A549 (cell line): ENCODE measurements around the gene LMNB1. TPM values are rescaled to one million over a fixed set of nuclear protein-coding genes. Genes with fewer than 3 reads are reported as not detected.

Source experiments
- ATAC-seq, 2 experiments: fragments of 200-7000 bp in 1 of 2; fragments of >200 bp in 1 of 2; cut with Nextera tagmentation in 1 of 2; cut with Tn5 transposase in 1 of 2; 3 replicates each; pipeline versions ENCODE4 v1.8.0 to v1.9.1; 2018 to 2020; ENCODE audit warnings: mild to moderate bottlenecking in 1 of 2, moderate library complexity in 1 of 2
- CTCF ChIA-PET: fragments of 300-600 bp; sonication (Branson Sonifier 250); formaldehyde crosslinking; extraction: SDS; loops from one replicate; lab custom pipeline; 2021; ENCODE audit warnings: antibody characterized with exemption, inconsistent platforms; lab: Yijun Ruan, JAX
- POLR2A ChIA-PET: fragments of 350-600 bp; formaldehyde crosslinking; extraction: SDS; loops from one replicate; lab custom pipeline; 2021; ENCODE audit warnings: antibody characterized with exemption, inconsistent platforms; lab: Yijun Ruan, JAX
- DNase-seq, 2 experiments: peaks; one replicate each; pipeline versions ENCODE4 v3.0.0 to v3.0.0-alpha.2; 2011 to 2016; ENCODE audit warnings: low read depth in 1 of 2, low spot score in 1 of 2
- FAIRE-seq: peaks from 2 replicates; lab custom pipeline; 2011; peaks lifted over from hg19 to GRCh38; lab: Jason Lieb, UNC
- H3K27ac ChIP-seq, 2 experiments: fragments of >200 bp; sonication (Bioruptor Twin); formaldehyde crosslinking; 3 replicates each; pipeline ENCODE4 v1.5.1; 2016 to 2017
- H3K4me1 ChIP-seq: fragments of >200 bp; sonication (Bioruptor Twin); formaldehyde crosslinking; 3 replicates; pipeline ENCODE4 v1.6.1; 2016
- H3K4me2 ChIP-seq: fragments of >200 bp; sonication (Bioruptor Twin); formaldehyde crosslinking; 3 replicates; pipeline ENCODE4 v1.6.1; 2016
- H3K4me3 ChIP-seq: fragments of >200 bp; sonication (Bioruptor Twin); formaldehyde crosslinking; 3 replicates; pipeline ENCODE4 v1.5.1; 2016
- H3K9me3 ChIP-seq: fragments of >200 bp; sonication (Bioruptor Twin); formaldehyde crosslinking; 3 replicates; pipeline ENCODE4 v1.6.1; 2016
- CTCF ChIP-seq: fragments of >200 bp; sonication (Bioruptor Twin); formaldehyde crosslinking; IDR thresholded peaks from 3 replicates; pipeline ENCODE4 v1.5.1; 2016
- ELK1 ChIP-seq: fragments of 150-350 bp; IDR thresholded peaks from 2 replicates; pipeline ENCODE4 v1.6.1; 2014; ENCODE audit warnings: low read depth, mild to moderate bottlenecking, low read length
- HES2 ChIP-seq: fragments of >200 bp; sonication (Bioruptor Twin); formaldehyde crosslinking; IDR thresholded peaks from 2 replicates; pipeline ENCODE4 v1.6.1; 2016
- HMGXB4 ChIP-seq: fragments of 250-450 bp; sonication (Bioruptor Pico); IDR thresholded peaks from 2 replicates; pipeline ENCODE4 v1.5.0; 2021; ENCODE audit warnings: mild to moderate bottlenecking, moderate library complexity, borderline replicate concordance
- KDM5A ChIP-seq: fragments of 200-600 bp; sonication (generic); IDR thresholded peaks from 2 replicates; pipeline ENCODE4 v1.6.1; 2016; ENCODE audit warnings: antibody characterized with exemption, mild to moderate bottlenecking
- MAFK ChIP-seq: fragments of 450-650 bp; IDR thresholded peaks from 2 replicates; pipeline ENCODE4 v1.6.1; 2014; ENCODE audit not compliant: partially characterized antibody
- MAZ ChIP-seq: fragments of 150-350 bp; IDR thresholded peaks from 2 replicates; pipeline ENCODE4 v1.6.1; 2014; ENCODE audit warnings: antibody characterized with exemption, low read depth, low read length, borderline replicate concordance
- NFE2L2 ChIP-seq: fragments of 150-350 bp; conservative IDR thresholded peaks from 2 replicates; pipeline ENCODE4 v1.6.1; 2014; ENCODE audit warnings: low read length
- NPAS2 ChIP-seq: fragments of 250-450 bp; sonication (Bioruptor Pico); IDR thresholded peaks from 2 replicates; pipeline ENCODE4 v1.8.0; 2022; ENCODE audit warnings: mild to moderate bottlenecking, moderate library complexity, borderline replicate concordance
- PBX3 ChIP-seq: IDR thresholded peaks from 2 replicates; pipeline ENCODE4 v1.6.1; 2012
- POLR2A ChIP-seq: IDR thresholded peaks from 2 replicates; pipeline ENCODE4 v1.6.1; 2012; ENCODE audit warnings: mild to moderate bottlenecking, low read length
- RAD21 ChIP-seq, 2 experiments: fragments of >200 bp in 1 of 2; sonication (Bioruptor Twin) in 1 of 2; formaldehyde crosslinking in 1 of 2; IDR thresholded peaks in 1 of 2; conservative IDR thresholded peaks in 1 of 2; 2 replicates in 1 of 2; 3 replicates in 1 of 2; pipeline ENCODE4 v1.6.1; 2012 to 2018; ENCODE audit warnings: inconsistent platforms in 1 of 2
- REST ChIP-seq: fragments of 200-600 bp; sonication (generic); IDR thresholded peaks from 2 replicates; pipeline ENCODE4 v1.6.1; 2016; ENCODE audit warnings: antibody characterized with exemption, mild to moderate bottlenecking, moderate library complexity
- TP53 ChIP-seq: fragments of 250-450 bp; sonication (Bioruptor Pico); IDR thresholded peaks from 2 replicates; pipeline ENCODE4 v1.5.0; 2021; ENCODE audit warnings: mild to moderate bottlenecking, moderate library complexity
- USF2 ChIP-seq: fragments of 450-650 bp; IDR thresholded peaks from 2 replicates; pipeline ENCODE4 v1.6.1; 2014; ENCODE audit warnings: antibody characterized with exemption
- ZC3H11A ChIP-seq: fragments of 450-650 bp; IDR thresholded peaks from 2 replicates; pipeline ENCODE4 v1.6.1; 2014; ENCODE audit warnings: antibody characterized with exemption, mild to moderate bottlenecking
- ZFP36 ChIP-seq: fragments of 450-650 bp; IDR thresholded peaks from 2 replicates; pipeline ENCODE4 v1.6.1; 2014; ENCODE audit warnings: borderline replicate concordance; ENCODE audit not compliant: partially characterized antibody
- ZNF302 ChIP-seq: fragments of 250-450 bp; sonication (Bioruptor Pico); IDR thresholded peaks from 2 replicates; pipeline ENCODE4 v1.9.0; 2021; ENCODE audit warnings: inconsistent platforms, mild to moderate bottlenecking, moderate library complexity
- WGBS: methylation state at CpG from one replicate; pipeline ENCODE4 v1.1.6; 2017; ENCODE audit errors: missing lambda C conversion rate; 5-methylcytosine and 5-hydroxymethylcytosine counted together
- polyA plus RNA-seq, 4 experiments: library from polyadenylated mRNA; depleted of rRNA in 3 of 4; stranded (reverse); fragments of >200 nt; fragmentation: RNase III in 1 of 4; extraction: RNeasy Plus Mini Kit Qiagen cat#74134 plus additional on column Dnase treatment in 1 of 4; gene quantifications; 2 replicates in 3 of 4; 3 replicates in 1 of 4; pipeline ENCODE4 v1.2.3, GENCODE V29; 2011 to 2017

The LMNB1 gene
- polyA plus RNA-seq, 2 of the 4 experiments (the other 2 are of a cell fraction) = 45.9 to 55.6 TPM

- ChIA-PET POLR2A (no interaction called here), CTCF (no interaction called here)
Observed at GRCh38 chr5:126851501-126852011, 74.6 kb downstream of the LMNB1 start.

GRCh38 chr5:126852091-126852571 is 75.2 kb downstream of the LMNB1 start:
- ATAC-seq = no peak
- H3K4me2 ChIP-seq = no peak overlapping the region
- FAIRE-seq = no peak
- no peak overlapping the region for H3K27ac ChIP-seq
- no peak overlapping the region for H3K4me3 ChIP-seq
- 94% methylated on average over 4 of the region's 4 CpGs for WGBS
- no peaks in the 10 kb centered on the region for H3K4me1 ChIP-seq
- DNase-seq = no peak
- POLR2A ChIA-PET = no interaction called here
- no peaks in the 10 kb centered on the region for H3K9me3 ChIP-seq
- CTCF ChIA-PET = no interaction called here
- no peak for TF ChIP-seq NFE2L2
- no peak for TF ChIP-seq REST
- TF ChIP-seq ZFP36 = no peak
- no peak for TF ChIP-seq MAFK
- TF ChIP-seq NPAS2 (CRISPR knock-in tag) = no peak
- TF ChIP-seq MAZ = no peak
- no peak for TF ChIP-seq USF2

More at GRCh38 chr5:126851501-126852011, 74.6 kb downstream of the LMNB1 start:
- Histone ChIP-seq H3K4me2 (no peak overlapping the region), H3K27ac (no peak overlapping the region), H3K4me1 (no peaks in the 10 kb centered on the region)
- no peak for ATAC-seq
- no peak for TF ChIP-seq CTCF
- TF ChIP-seq HMGXB4 = no peak
- TF ChIP-seq ZC3H11A = no peak
- TF ChIP-seq ZNF302 (CRISPR knock-in tag) = no peak
- no peak for TF ChIP-seq RAD21 (conservative IDR thresholded peaks at IDR 0.05 in 1 of 2, IDR thresholded peaks at IDR 0.05 in 1 of 2)
- TF ChIP-seq TP53 (CRISPR knock-in tag) = no peak
- no peak for TF ChIP-seq HES2
- TF ChIP-seq KDM5A = no peak
- TF ChIP-seq PBX3 = no peak
- no peak for TF ChIP-seq ELK1
- no peak for TF ChIP-seq POLR2A
- TF ChIP-seq, all 56 proteins: peak for 0
- WGBS = 91% methylated on average over 14 of the region's 14 CpGs
- DNase-seq (no peak), FAIRE-seq (no peak)
- H3K4me3 ChIP-seq = no peak overlapping the region
- no peaks in the 10 kb centered on the region for H3K9me3 ChIP-seq
